Lung (tissue), 12 donors: ENCODE data around the gene SH2D4B. TPM values are rescaled to one million over a fixed set of nuclear protein-coding genes. Genes with fewer than 3 reads are reported as not detected.

Source experiments
- ATAC-seq: fragments of 200-7000 bp; cut with Tn5 transposase; one replicate; pipeline ENCODE4 v1.9.1; 2020; ENCODE audit warnings: moderate number of reproducible peaks; ENCODE audit not compliant: insufficient read depth, low FRiP score
- DNase-seq, 3 donors: peaks; one replicate each; pipeline ENCODE4 v3.0.0-alpha.2; 2013 to 2017
- H3K27ac ChIP-seq, 2 donors: one replicate each; pipeline ENCODE4 v1.5.1; 2013; ENCODE audit warnings: mild to moderate bottlenecking in 2 of 2, moderate library complexity in 2 of 2, control low read depth in 1 of 2, inconsistent platforms in 1 of 2, low read depth in 1 of 2, low read length in 1 of 2
- H3K27me3 ChIP-seq, 3 donors: one replicate each; pipeline ENCODE4 v1.5.1; 2013; ENCODE audit warnings: low read length in 2 of 3; ENCODE audit not compliant: control insufficient read depth in 3 of 3, insufficient read depth in 3 of 3
- H3K36me3 ChIP-seq, 4 donors: one replicate each; pipeline ENCODE4 v1.5.1; 2013; ENCODE audit warnings: low read length in 4 of 4, mild to moderate bottlenecking in 1 of 4, moderate library complexity in 1 of 4; ENCODE audit not compliant: control insufficient read depth in 4 of 4, insufficient read depth in 4 of 4
- H3K4me1 ChIP-seq, 5 donors: one replicate each; pipeline ENCODE4 v1.5.1; 2013; ENCODE audit warnings: low read length in 5 of 5, mild to moderate bottlenecking in 2 of 5, moderate library complexity in 1 of 5; ENCODE audit not compliant: control insufficient read depth in 5 of 5, insufficient read depth in 5 of 5
- H3K4me3 ChIP-seq: one replicate; pipeline ENCODE4 v1.5.1; 2013; ENCODE audit warnings: mild to moderate bottlenecking, control low read depth, moderate library complexity
- H3K9ac ChIP-seq, 2 donors: one replicate each; pipeline ENCODE4 v1.5.1; 2013; ENCODE audit warnings: low read length in 2 of 2, control low read depth in 1 of 2; ENCODE audit not compliant: insufficient read depth in 1 of 2
- H3K9me3 ChIP-seq, 4 donors: one replicate each; pipeline ENCODE4 v1.5.1; 2013; ENCODE audit warnings: low read length in 3 of 4, mild to moderate bottlenecking in 1 of 4, moderate library complexity in 1 of 4; ENCODE audit not compliant: control insufficient read depth in 4 of 4, insufficient read depth in 3 of 4
- WGBS, 2 donors: extraction: QIAGEN DNeasy Blood & Tissue Kit; methylation state at CpG; one replicate each; pipeline ENCODE4 v1.1.7; 2013; 5-methylcytosine and 5-hydroxymethylcytosine counted together
- polyA plus RNA-seq, 2 donors: library from polyadenylated mRNA; stranded (reverse); fragments of 200-250 nt; gene quantifications; one replicate each; pipeline ENCODE4 v1.2.1, GENCODE V29; 2013
- total RNA-seq, 2 donors: library from RNA; depleted of rRNA in 1 of 2; stranded (reverse); fragments of >200 nt in 1 of 2; gene quantifications; one replicate each; pipeline ENCODE4 v1.2.1, GENCODE V29; 2014 to 2021
- TF ChIP-seq, protein P1 (sequence below): IDR thresholded peaks from 2 replicates; pipeline ENCODE4 v1.5.1; 2012; ENCODE audit warnings: mild to moderate bottlenecking; ENCODE audit errors: control extremely low read depth, extremely low read depth
- donor health status: control.
- donor health status: control.
- donor health status: Bipolar disorder and iron deficiency.
- donor health status: healthy.
- donor health status: DM: yes; HTN: yes; CAD: no.

SH2D4B gene
- total and polyA plus RNA-seq, 4 donors: 0.12 to 0.28 (median 0.21) TPM

DNA sequence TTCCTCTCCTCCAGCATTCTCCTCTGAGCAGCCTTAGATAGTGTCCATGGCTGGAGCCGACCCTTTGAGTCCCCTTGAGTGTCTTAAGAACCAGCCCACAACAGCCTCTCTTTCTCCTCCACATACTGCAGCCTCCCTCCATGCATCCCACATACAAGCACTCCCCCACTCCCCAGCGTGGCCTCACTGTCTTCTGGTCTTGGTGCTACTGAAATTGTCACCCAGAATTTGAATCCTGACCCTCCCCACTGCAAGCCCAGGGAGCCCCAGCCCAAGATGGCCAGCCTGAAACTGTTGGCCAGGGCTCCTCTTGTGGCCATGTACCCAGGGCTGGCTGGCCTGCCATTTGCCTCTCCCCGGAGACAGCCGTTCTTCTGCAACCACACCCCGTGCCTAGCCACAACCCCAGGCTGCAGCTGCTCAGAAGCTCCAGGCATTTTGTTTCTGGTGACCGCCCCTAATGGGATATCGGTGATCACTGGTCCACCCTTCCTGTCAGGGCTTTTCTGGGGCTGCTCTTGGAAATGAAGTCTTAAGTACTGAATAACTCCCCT, 18.8 kb upstream of the SH2D4B start:
- ATAC-seq (no peak), DNase-seq (no peak)
- Histone ChIP-seq H3K9ac (no peak overlapping the region), H3K9me3 (no peaks in the 10 kb centered on the region), H3K27me3 (no peaks in the 10 kb centered on the region), H3K36me3 (peaks cover 3 to 63% (median 24%) of the 10 kb centered on the region in 4 donors), H3K4me3 (no peak overlapping the region), H3K4me1 (peaks cover 0 to 5% (median 0%) of the 10 kb centered on the region in 5 donors), H3K27ac (peak overlapping the region in 1 of 2 donors; percentile 18)
- 72 to 76% methylated on average over 7 of the region's 7 CpGs for WGBS, 2 donors
- TF ChIP-seq, protein P1, sequence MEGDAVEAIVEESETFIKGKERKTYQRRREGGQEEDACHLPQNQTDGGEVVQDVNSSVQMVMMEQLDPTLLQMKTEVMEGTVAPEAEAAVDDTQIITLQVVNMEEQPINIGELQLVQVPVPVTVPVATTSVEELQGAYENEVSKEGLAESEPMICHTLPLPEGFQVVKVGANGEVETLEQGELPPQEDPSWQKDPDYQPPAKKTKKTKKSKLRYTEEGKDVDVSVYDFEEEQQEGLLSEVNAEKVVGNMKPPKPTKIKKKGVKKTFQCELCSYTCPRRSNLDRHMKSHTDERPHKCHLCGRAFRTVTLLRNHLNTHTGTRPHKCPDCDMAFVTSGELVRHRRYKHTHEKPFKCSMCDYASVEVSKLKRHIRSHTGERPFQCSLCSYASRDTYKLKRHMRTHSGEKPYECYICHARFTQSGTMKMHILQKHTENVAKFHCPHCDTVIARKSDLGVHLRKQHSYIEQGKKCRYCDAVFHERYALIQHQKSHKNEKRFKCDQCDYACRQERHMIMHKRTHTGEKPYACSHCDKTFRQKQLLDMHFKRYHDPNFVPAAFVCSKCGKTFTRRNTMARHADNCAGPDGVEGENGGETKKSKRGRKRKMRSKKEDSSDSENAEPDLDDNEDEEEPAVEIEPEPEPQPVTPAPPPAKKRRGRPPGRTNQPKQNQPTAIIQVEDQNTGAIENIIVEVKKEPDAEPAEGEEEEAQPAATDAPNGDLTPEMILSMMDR: no peak

- Histone ChIP-seq H3K9me3 (no peaks in the 10 kb centered on the region), H3K4me3 (no peak overlapping the region), H3K27ac (no peak overlapping the region), H3K36me3 (peaks cover 0 to 53% (median 15%) of the 10 kb centered on the region in 4 donors), H3K9ac (no peak overlapping the region), H3K27me3 (no peaks in the 10 kb centered on the region), H3K4me1 (peaks cover 0 to 7% (median 0%) of the 10 kb centered on the region in 5 donors)
- 88 to 96% methylated on average over 14 of the region's 14 CpGs for WGBS, 2 donors
- no peak for DNase-seq
- no peak for ATAC-seq
- TF ChIP-seq, protein P1: no peak
Measured at GRCh38 chr10:80519936-80520650, 17.6 kb upstream of the SH2D4B start.

- 86 to 94% methylated on average over 10 of the region's 10 CpGs for WGBS, 2 donors
- Histone ChIP-seq H3K4me3 (no peak overlapping the region), H3K4me1 (peaks cover 0 to 10% (median 0%) of the 10 kb centered on the region in 5 donors), H3K27me3 (no peaks in the 10 kb centered on the region), H3K27ac (no peak overlapping the region), H3K9ac (no peak overlapping the region), H3K9me3 (no peaks in the 10 kb centered on the region), H3K36me3 (peaks cover 0 to 45% (median 12%) of the 10 kb centered on the region in 4 donors)
- DNase-seq (no peak), ATAC-seq (no peak)
- TF ChIP-seq, protein P1: no peak
Measured at GRCh38 chr10:80520661-80521470, 16.8 kb upstream of the SH2D4B start.
